GM19452 (cell line): ENCODE data around the gene KCNH8.
A peak's percentile ranks its signal among the peaks of the same experiment; 100 is the strongest.
"Not testable (repeated sequence)": the region's sequence is repeated elsewhere in the genome, so short reads cannot be mapped to it uniquely, and the experiment has no call there.

Source experiments
- ATAC-seq: cut with Tn5 transposase; IDR thresholded peaks from one replicate; pipeline ENCODE4 v1.9.1; 2021; ENCODE audit not compliant: unreplicated experiment

The KCNH8 gene

GRCh38 chr3:19171794-19172193 is 23.5 kb downstream of the KCNH8 start:
- no peak for ATAC-seq

GRCh38 chr3:19173945-19174344 is 25.6 kb downstream of the KCNH8 start:
- ATAC-seq = no peak

- no peak for ATAC-seq
These were observed 35.3 kb downstream of the KCNH8 start for GRCh38 chr3:19183584-19183983.

GRCh38 chr3:19190126-19190525 is 41.8 kb downstream of the KCNH8 start:
- no peak for ATAC-seq

- ATAC-seq = no peak
These were observed 42.3 kb downstream of the KCNH8 start for GRCh38 chr3:19190602-19191001.

GRCh38 chr3:19199131-19199530 is 50.8 kb downstream of the KCNH8 start:
- ATAC-seq = no peak

GRCh38 chr3:19202303-19202702 is 54.0 kb downstream of the KCNH8 start:
- ATAC-seq = no peak

- ATAC-seq = no peak
These were observed 54.4 kb downstream of the KCNH8 start for GRCh38 chr3:19202754-19203153.

- no peak for ATAC-seq
These were observed 58.2 kb downstream of the KCNH8 start for GRCh38 chr3:19206540-19206939.

GRCh38 chr3:19213603-19214220 is 65.4 kb downstream of the KCNH8 start:
- no peak for ATAC-seq

- no peak for ATAC-seq
These were observed 67.1 kb downstream of the KCNH8 start for GRCh38 chr3:19215427-19215826.

GRCh38 chr3:19216669-19217337 is 68.5 kb downstream of the KCNH8 start:
- ATAC-seq = no peak

- no peak for ATAC-seq
These were observed 72.0 kb downstream of the KCNH8 start for GRCh38 chr3:19220311-19220710.

GRCh38 chr3:19221081-19221480 is 72.8 kb downstream of the KCNH8 start:
- no peak for ATAC-seq

GRCh38 chr3:19226479-19226878 is 78.2 kb downstream of the KCNH8 start:
- no peak for ATAC-seq

- ATAC-seq = no peak
These were observed 79.9 kb downstream of the KCNH8 start for GRCh38 chr3:19228167-19228566.

- ATAC-seq = no peak
These were observed 80.8 kb downstream of the KCNH8 start for GRCh38 chr3:19229086-19229485.

- ATAC-seq = peak; percentile 65
These were observed 81.6 kb downstream of the KCNH8 start for GRCh38 chr3:19229881-19230280.

- ATAC-seq = no peak
These were observed 83.6 kb downstream of the KCNH8 start for GRCh38 chr3:19231792-19232461.

- ATAC-seq = no peak
These were observed 84.3 kb downstream of the KCNH8 start for GRCh38 chr3:19232566-19232965.

GRCh38 chr3:19233882-19234784 is 85.8 kb downstream of the KCNH8 start:
- ATAC-seq = not testable (repeated sequence)
